Measurements from ENCODE around the gene NUP93. TPM values are rescaled to one million over a fixed set of nuclear protein-coding genes. Genes with fewer than 3 reads are reported as not detected.

The NUP93 gene
- total RNA-seq, 3 donors from 2014 or later (not counting 1 experiment from before 2014, with no cell fraction given), result 83.7 to 88.8 (median 87.9) TPM

DNA sequence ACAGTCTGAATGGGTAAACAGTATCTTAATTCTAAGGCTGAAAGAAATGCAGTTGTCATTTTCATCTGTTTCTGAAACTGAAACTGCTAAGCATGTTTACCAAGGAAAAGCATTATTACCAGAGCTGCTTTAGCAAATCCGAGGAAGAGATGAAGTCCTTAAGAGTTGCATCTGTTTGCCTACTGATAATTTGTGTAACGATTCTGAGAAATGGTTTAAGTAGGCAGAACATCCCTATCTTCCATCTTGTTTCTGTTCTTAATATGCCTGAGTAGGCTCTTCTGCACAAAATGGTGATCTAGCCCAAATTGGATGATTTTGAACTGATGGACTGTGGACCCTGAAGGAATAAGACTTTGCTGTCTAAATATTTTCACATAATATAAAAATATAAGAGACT is 34.9 kb downstream of the NUP93 start:
- intact Hi-C loops (cut with micrococcal nuclease), result no loop called here
- H3K27ac ChIP-seq (ENCODE audit: low read length), result no peak overlapping the region
- TF ChIP-seq, protein P1, sequence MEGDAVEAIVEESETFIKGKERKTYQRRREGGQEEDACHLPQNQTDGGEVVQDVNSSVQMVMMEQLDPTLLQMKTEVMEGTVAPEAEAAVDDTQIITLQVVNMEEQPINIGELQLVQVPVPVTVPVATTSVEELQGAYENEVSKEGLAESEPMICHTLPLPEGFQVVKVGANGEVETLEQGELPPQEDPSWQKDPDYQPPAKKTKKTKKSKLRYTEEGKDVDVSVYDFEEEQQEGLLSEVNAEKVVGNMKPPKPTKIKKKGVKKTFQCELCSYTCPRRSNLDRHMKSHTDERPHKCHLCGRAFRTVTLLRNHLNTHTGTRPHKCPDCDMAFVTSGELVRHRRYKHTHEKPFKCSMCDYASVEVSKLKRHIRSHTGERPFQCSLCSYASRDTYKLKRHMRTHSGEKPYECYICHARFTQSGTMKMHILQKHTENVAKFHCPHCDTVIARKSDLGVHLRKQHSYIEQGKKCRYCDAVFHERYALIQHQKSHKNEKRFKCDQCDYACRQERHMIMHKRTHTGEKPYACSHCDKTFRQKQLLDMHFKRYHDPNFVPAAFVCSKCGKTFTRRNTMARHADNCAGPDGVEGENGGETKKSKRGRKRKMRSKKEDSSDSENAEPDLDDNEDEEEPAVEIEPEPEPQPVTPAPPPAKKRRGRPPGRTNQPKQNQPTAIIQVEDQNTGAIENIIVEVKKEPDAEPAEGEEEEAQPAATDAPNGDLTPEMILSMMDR (IDR thresholded peaks at IDR 0.05), result no peak
- no peaks in the 10 kb centered on the region for H3K27me3 ChIP-seq (ENCODE audit: control insufficient read depth, insufficient read depth, low read length)
- H3K9me3 Mint-ChIP-seq, result no peaks in the 10 kb centered on the region
- ATAC-seq, result no peak
- no peaks in the 10 kb centered on the region for H3K4me1 ChIP-seq (ENCODE audit: control insufficient read depth, insufficient read depth, low read length)
- H3K4me3 Mint-ChIP-seq, result no peak overlapping the region
- H3K4me1 Mint-ChIP-seq, result peaks cover 0 to 2% of the 10 kb centered on the region in 2 donors
- H3K4me3 ChIP-seq (ENCODE audit: low read length), result no peak overlapping the region
- no peaks in the 10 kb centered on the region for H3K9me3 ChIP-seq (ENCODE audit: control insufficient read depth, insufficient read depth, low read length)
- H3K36me3 Mint-ChIP-seq, result no peaks in the 10 kb centered on the region
- H3K36me3 ChIP-seq (ENCODE audit: control insufficient read depth, insufficient read depth, low read length), result peaks cover 31% of the 10 kb centered on the region
- no peak for DNase-seq
- no peak overlapping the region for H3K27ac Mint-ChIP-seq
- H3K27me3 Mint-ChIP-seq (ENCODE audit: low read depth in 2 of 2), result no peaks in the 10 kb centered on the region
- WGBS (ENCODE audit: insufficient coverage), result 71% methylated on average over 2 of the region's 2 CpGs

DNA sequence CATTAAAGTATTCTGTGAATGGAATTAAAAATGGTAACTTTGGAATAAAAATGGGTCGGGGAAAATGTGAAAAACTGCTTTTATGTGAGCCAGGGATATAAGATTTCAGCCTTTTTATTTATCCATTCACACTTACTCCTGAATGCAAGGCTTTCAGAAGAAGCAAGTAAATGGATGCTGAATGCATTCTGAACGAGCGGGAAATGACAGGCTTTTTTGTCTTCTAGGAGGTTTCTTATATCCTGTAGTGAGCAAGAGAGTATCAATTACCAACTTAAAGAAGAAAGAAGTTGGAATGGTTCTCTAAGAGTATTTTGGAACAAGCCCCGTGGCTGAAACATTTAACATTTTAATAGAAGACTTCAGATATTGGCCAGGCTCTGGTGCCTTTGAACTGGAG is 36.0 kb downstream of the NUP93 start:
- DNase-seq, result no peak
- H3K27me3 ChIP-seq (ENCODE audit: control insufficient read depth, insufficient read depth, low read length), result no peaks in the 10 kb centered on the region
- H3K9me3 ChIP-seq (ENCODE audit: control insufficient read depth, insufficient read depth, low read length), result no peaks in the 10 kb centered on the region
- no peaks in the 10 kb centered on the region for H3K27me3 Mint-ChIP-seq (ENCODE audit: low read depth in 2 of 2)
- H3K4me3 Mint-ChIP-seq, result no peak overlapping the region
- 100% methylated on average over 4 of the region's 4 CpGs for WGBS (ENCODE audit: insufficient coverage)
- no peaks in the 10 kb centered on the region for H3K9me3 Mint-ChIP-seq
- H3K4me1 Mint-ChIP-seq, result peaks cover 2 to 7% of the 10 kb centered on the region in 2 donors
- H3K27ac Mint-ChIP-seq, result no peak overlapping the region
- no peak overlapping the region for H3K27ac ChIP-seq (ENCODE audit: low read length)
- no peaks in the 10 kb centered on the region for H3K4me1 ChIP-seq (ENCODE audit: control insufficient read depth, insufficient read depth, low read length)
- H3K4me3 ChIP-seq (ENCODE audit: low read length), result no peak overlapping the region
- intact Hi-C loops (cut with micrococcal nuclease), result no loop called here
- H3K36me3 Mint-ChIP-seq, result no peaks in the 10 kb centered on the region
- ATAC-seq, result no peak
- peaks cover 20% of the 10 kb centered on the region for H3K36me3 ChIP-seq (ENCODE audit: control insufficient read depth, insufficient read depth, low read length)
- TF ChIP-seq, protein P1 (IDR thresholded peaks at IDR 0.05), result no peak

DNA sequence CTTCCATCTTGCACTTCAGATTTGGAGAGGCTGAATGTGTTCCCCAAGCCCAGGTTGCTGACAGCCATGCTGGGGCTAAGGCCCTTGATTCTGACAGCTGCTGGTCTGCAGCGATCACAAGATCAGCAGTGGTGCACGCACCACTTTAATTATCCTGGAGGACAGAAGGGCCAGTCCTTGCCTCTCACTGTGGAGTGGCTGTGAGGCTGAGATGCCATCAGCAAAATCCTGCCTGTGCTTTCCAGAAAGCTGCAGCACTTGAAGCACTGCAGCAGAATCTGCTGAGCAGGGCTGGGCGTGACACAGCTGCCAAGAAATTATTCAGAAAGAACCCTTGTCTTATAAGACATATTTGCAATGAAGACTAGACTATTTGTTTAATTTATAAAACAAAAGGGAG is 37.1 kb downstream of the NUP93 start:
- Histone ChIP-seq H3K4me1 (ENCODE audit: control insufficient read depth, insufficient read depth, low read length) (no peaks in the 10 kb centered on the region), H3K4me3 (ENCODE audit: low read length) (no peak overlapping the region), H3K27ac (ENCODE audit: low read length) (no peak overlapping the region), H3K36me3 (ENCODE audit: control insufficient read depth, insufficient read depth, low read length) (peaks cover 18% of the 10 kb centered on the region), H3K9me3 (ENCODE audit: control insufficient read depth, insufficient read depth, low read length) (no peaks in the 10 kb centered on the region), H3K27me3 (ENCODE audit: control insufficient read depth, insufficient read depth, low read length) (no peaks in the 10 kb centered on the region)
- Mint-ChIP-seq H3K27ac (no peak overlapping the region), H3K4me1 (peaks cover 12 to 18% of the 10 kb centered on the region in 2 donors), H3K9me3 (no peaks in the 10 kb centered on the region), H3K4me3 (no peak overlapping the region), H3K36me3 (no peaks in the 10 kb centered on the region), H3K27me3 (ENCODE audit: low read depth in 2 of 2) (no peaks in the 10 kb centered on the region)
- WGBS (ENCODE audit: insufficient coverage), result 95% methylated on average over 3 of the region's 3 CpGs
- no peak for ATAC-seq
- TF ChIP-seq, protein P1 (IDR thresholded peaks at IDR 0.05), result no peak
- DNase-seq, result no peak
- intact Hi-C loops (cut with micrococcal nuclease), result no loop called here

DNA sequence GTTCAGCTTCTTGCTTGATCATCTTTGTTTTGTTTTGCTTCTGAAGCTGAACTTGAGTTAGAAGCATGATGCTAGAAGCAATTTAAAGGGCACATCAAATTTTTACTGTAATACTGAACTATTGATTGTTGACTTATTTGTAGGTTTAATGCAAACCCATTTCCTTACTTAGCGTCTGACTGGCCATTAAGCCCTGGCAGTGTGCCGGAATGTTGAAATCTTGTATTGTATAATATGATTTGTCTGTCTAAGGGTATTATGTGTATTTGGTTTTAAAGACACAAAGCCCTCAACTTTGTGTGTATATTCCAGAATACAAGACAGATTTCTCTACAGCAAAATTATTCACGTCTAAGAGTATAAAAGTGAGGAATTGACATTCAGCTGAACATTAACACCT is 39.7 kb downstream of the NUP93 start:
- no peaks in the 10 kb centered on the region for H3K9me3 ChIP-seq (ENCODE audit: control insufficient read depth, insufficient read depth, low read length)
- peaks cover 4% of the 10 kb centered on the region for H3K36me3 ChIP-seq (ENCODE audit: control insufficient read depth, insufficient read depth, low read length)
- H3K4me3 Mint-ChIP-seq, result no peak overlapping the region
- 100% methylated on average over 3 of the region's 3 CpGs for WGBS (ENCODE audit: insufficient coverage)
- H3K27ac ChIP-seq (ENCODE audit: low read length), result no peak overlapping the region
- no peak overlapping the region for H3K27ac Mint-ChIP-seq
- no peaks in the 10 kb centered on the region for H3K36me3 Mint-ChIP-seq
- H3K9me3 Mint-ChIP-seq, result no peaks in the 10 kb centered on the region
- ATAC-seq, result no peak
- no peaks in the 10 kb centered on the region for H3K27me3 ChIP-seq (ENCODE audit: control insufficient read depth, insufficient read depth, low read length)
- TF ChIP-seq, protein P1 (IDR thresholded peaks at IDR 0.05), result no peak
- no peak for DNase-seq
- H3K4me1 ChIP-seq (ENCODE audit: control insufficient read depth, insufficient read depth, low read length), result no peaks in the 10 kb centered on the region
- intact Hi-C loops (cut with micrococcal nuclease), result no loop called here
- H3K4me1 Mint-ChIP-seq, result peaks cover 21 to 32% of the 10 kb centered on the region in 2 donors
- H3K4me3 ChIP-seq (ENCODE audit: low read length), result no peak overlapping the region
- H3K27me3 Mint-ChIP-seq (ENCODE audit: low read depth in 2 of 2), result no peaks in the 10 kb centered on the region
